Thymus (tissue), 11 donors: ENCODE measurements around the gene PLEKHG5. TPM values are rescaled to one million over a fixed set of nuclear protein-coding genes. Genes with fewer than 3 reads are reported as not detected.
"Not testable (repeated sequence)": the region's sequence is repeated elsewhere in the genome, so short reads cannot be mapped to it uniquely, and the experiment has no call there.

ENCODE experiments used
- DNase-seq, 9 donors: peaks; one replicate each; pipeline ENCODE4 v3.0.0-alpha.2; 2013; ENCODE audit warnings: low spot score in 9 of 9, low read depth in 6 of 9, missing footprints in 1 of 9
- H3K27ac ChIP-seq, 2 donors: one replicate each; pipeline ENCODE4 v1.5.1; 2013; ENCODE audit warnings: control low read depth in 1 of 2, low read depth in 1 of 2, low read length in 1 of 2, mild to moderate bottlenecking in 1 of 2, moderate library complexity in 1 of 2
- H3K27me3 ChIP-seq, 2 donors: one replicate each; pipeline ENCODE4 v1.5.1; 2013; ENCODE audit warnings: low read length in 1 of 2; ENCODE audit not compliant: control insufficient read depth in 2 of 2, insufficient read depth in 1 of 2
- H3K36me3 ChIP-seq, 2 donors: one replicate each; pipeline ENCODE4 v1.5.1; 2013; ENCODE audit warnings: low read length in 1 of 2, mild to moderate bottlenecking in 1 of 2, moderate library complexity in 1 of 2; ENCODE audit not compliant: control insufficient read depth in 2 of 2, insufficient read depth in 2 of 2
- H3K4me1 ChIP-seq, 2 donors: one replicate each; pipeline ENCODE4 v1.5.1; 2013; ENCODE audit warnings: low read length in 2 of 2; ENCODE audit not compliant: control insufficient read depth in 2 of 2, insufficient read depth in 2 of 2
- H3K4me3 ChIP-seq, 2 donors: one replicate each; pipeline ENCODE4 v1.5.1; 2013; ENCODE audit warnings: low read length in 2 of 2, control low read depth in 1 of 2, mild to moderate bottlenecking in 1 of 2
- H3K9me3 ChIP-seq, 2 donors: one replicate each; pipeline ENCODE4 v1.5.1; 2013; ENCODE audit warnings: low read length in 1 of 2, mild to moderate bottlenecking in 1 of 2; ENCODE audit not compliant: control insufficient read depth in 2 of 2, insufficient read depth in 1 of 2
- WGBS: extraction: QIAGEN DNeasy Blood & Tissue Kit; methylation state at CpG from one replicate; pipeline ENCODE4 v1.1.7; 2013; 5-methylcytosine and 5-hydroxymethylcytosine counted together
- polyA plus RNA-seq: library from polyadenylated mRNA; stranded (reverse); fragments of 200-250 nt; gene quantifications from one replicate; pipeline ENCODE4 v1.2.3, GENCODE V29; 2013
- total RNA-seq: library from RNA; stranded (reverse); fragments of 120-200 nt; gene quantifications from one replicate; pipeline ENCODE4 v1.2.4, GENCODE V29; 2013
- donor health status: healthy.

The PLEKHG5 gene
- total and polyA plus RNA-seq, 2 donors = 2.4 to 4.6 TPM

- Histone ChIP-seq H3K4me1 (peaks cover 0 to 15% of the 10 kb centered on the region in 2 donors), H3K27ac (peak overlapping the region; percentile 43 to 74), H3K36me3 (peaks cover 0 to 4% of the 10 kb centered on the region in 2 donors), H3K27me3 (peaks cover 41 to 83% of the 10 kb centered on the region in 2 donors), H3K4me3 (peak overlapping the region; percentile 26 to 42), H3K9me3 (no peaks in the 10 kb centered on the region)
- 6% methylated on average over 18 of the region's 18 CpGs for WGBS
- DNase-seq = peak in 3 of 9 donors; percentile 11 to 55 (median 30)
Measured at GRCh38 chr1:6459850-6460265, 31.6 kb downstream of the PLEKHG5 start.

- no peaks in the 10 kb centered on the region for H3K9me3 ChIP-seq
- no peak for DNase-seq
- WGBS = 90% methylated on average over 11 of the region's 11 CpGs
- H3K4me3 ChIP-seq = no peak overlapping the region
- H3K4me1 ChIP-seq = peaks cover 0 to 15% of the 10 kb centered on the region in 2 donors
- no peak overlapping the region for H3K27ac ChIP-seq
- H3K36me3 ChIP-seq = no peaks in the 10 kb centered on the region
- H3K27me3 ChIP-seq = peaks cover 53 to 89% of the 10 kb centered on the region in 2 donors
Measured at GRCh38 chr1:6456800-6457466, 34.5 kb downstream of the PLEKHG5 start.

- not testable (repeated sequence) for DNase-seq, H3K27ac ChIP-seq, H3K36me3 ChIP-seq, H3K9me3 ChIP-seq, H3K4me3 ChIP-seq
- Histone ChIP-seq H3K4me1 (peaks cover 0 to 15% of the 10 kb centered on the region in 2 donors), H3K27me3 (peaks cover 60 to 89% of the 10 kb centered on the region in 2 donors)
- WGBS = 29% methylated on average over 58 of the region's 58 CpGs
Measured at GRCh38 chr1:6455752-6456520, 35.5 kb downstream of the PLEKHG5 start.

- no peak overlapping the region for H3K27ac ChIP-seq
- H3K9me3 ChIP-seq = no peaks in the 10 kb centered on the region
- H3K4me1 ChIP-seq = peaks cover 0 to 7% of the 10 kb centered on the region in 2 donors
- peaks cover 54 to 89% of the 10 kb centered on the region in 2 donors for H3K27me3 ChIP-seq
- no peaks in the 10 kb centered on the region for H3K36me3 ChIP-seq
- 7% methylated on average over 115 of the region's 115 CpGs for WGBS
- no peak for DNase-seq
- H3K4me3 ChIP-seq = no peak overlapping the region
Measured at GRCh38 chr1:6454856-6455751, 36.4 kb downstream of the PLEKHG5 start.

GRCh38 chr1:6453895-6454855 lies 37.3 kb downstream of the PLEKHG5 start:
- H3K27ac ChIP-seq, DNase-seq, H3K4me3 ChIP-seq, H3K4me1 ChIP-seq, H3K36me3 ChIP-seq, H3K9me3 ChIP-seq: not testable (repeated sequence)
- 14% methylated on average over 85 of the region's 85 CpGs for WGBS
- peaks cover 61 to 89% of the 10 kb centered on the region in 2 donors for H3K27me3 ChIP-seq

GRCh38 chr1:6450943-6451373 lies 40.5 kb downstream of the PLEKHG5 start:
- peaks cover 0 to 3% of the 10 kb centered on the region in 2 donors for H3K4me1 ChIP-seq
- peaks cover 73 to 93% of the 10 kb centered on the region in 2 donors for H3K27me3 ChIP-seq
- 85% methylated on average over 6 of the region's 6 CpGs for WGBS
- no peaks in the 10 kb centered on the region for H3K36me3 ChIP-seq
- no peak for DNase-seq
- no peaks in the 10 kb centered on the region for H3K9me3 ChIP-seq
- H3K4me3 ChIP-seq = no peak overlapping the region
- H3K27ac ChIP-seq = no peak overlapping the region

- H3K36me3 ChIP-seq, DNase-seq, H3K9me3 ChIP-seq, H3K4me3 ChIP-seq, H3K4me1 ChIP-seq, H3K27ac ChIP-seq: not testable (repeated sequence)
- 28% methylated on average over 10 of the region's 10 CpGs for WGBS
- H3K27me3 ChIP-seq = peaks cover 71 to 92% of the 10 kb centered on the region in 2 donors
Measured at GRCh38 chr1:6450486-6450885, 41.0 kb downstream of the PLEKHG5 start.

- H3K27ac ChIP-seq = no peak overlapping the region
- no peaks in the 10 kb centered on the region for H3K36me3 ChIP-seq
- no peak overlapping the region for H3K4me3 ChIP-seq
- peaks cover 70 to 95% of the 10 kb centered on the region in 2 donors for H3K27me3 ChIP-seq
- H3K9me3 ChIP-seq = no peaks in the 10 kb centered on the region
- H3K4me1 ChIP-seq = peaks cover 0 to 3% of the 10 kb centered on the region in 2 donors
- 23% methylated on average over 7 of the region's 7 CpGs for WGBS
- DNase-seq = no peak
Measured at GRCh38 chr1:6450005-6450450, 41.4 kb downstream of the PLEKHG5 start.
